HL-60/S4 treated with retinoic acid at 250 ng/mL for 4 days and 3 days (cell line): ENCODE measurements around the gene FNIP2.

Experiments used
- in situ Hi-C: fragments of 300-500 bp; cut with MboI; formaldehyde crosslinking; loops from 2 replicates; pipeline ENCODE4 v1.7.0; 2022; ENCODE audit warnings: low sequenced_read_pairs

Gene FNIP2

GRCh38 chr4:158760866-158761265 is 8.0 kb upstream of the FNIP2 start:
- in situ Hi-C loops = no loop called here

GRCh38 chr4:158762553-158762952 is 6.3 kb upstream of the FNIP2 start:
- in situ Hi-C loops = no loop called here

- in situ Hi-C loops = no loop called here
Measured at GRCh38 chr4:158763462-158763861, 5.4 kb upstream of the FNIP2 start.

DNA sequence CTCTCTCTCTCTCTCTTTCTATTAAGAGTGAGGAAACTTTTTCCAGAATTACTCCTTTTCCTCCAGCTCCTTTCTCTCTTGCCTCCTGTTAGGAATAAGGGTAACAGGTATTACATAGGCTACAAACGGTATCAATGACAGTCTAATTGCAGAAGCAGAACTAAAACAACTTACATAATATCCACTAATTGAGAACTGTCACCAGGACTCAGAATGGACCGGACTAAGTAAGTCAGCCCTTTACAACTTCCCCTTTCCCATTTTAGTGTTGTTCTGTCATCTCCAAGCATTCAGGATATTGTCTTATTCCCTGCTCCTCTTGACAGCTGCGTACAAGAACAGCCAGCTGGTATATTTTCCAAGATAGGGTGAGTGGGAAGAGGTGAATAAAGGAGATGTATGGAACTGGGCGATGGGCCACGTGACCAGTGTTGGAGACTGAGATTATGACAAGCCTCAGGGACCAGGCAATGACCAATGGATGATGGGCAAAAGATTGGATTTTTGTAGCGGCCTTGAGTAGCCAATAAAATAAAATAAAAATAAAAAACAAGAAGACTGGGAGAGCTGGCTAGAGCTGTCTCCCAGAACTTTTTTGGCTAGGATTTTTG is 2.3 kb upstream of the FNIP2 start:
- in situ Hi-C loops = no loop called here

GRCh38 chr4:158767451-158767850 is 1.4 kb upstream of the FNIP2 start:
- in situ Hi-C loops = no loop called here

GRCh38 chr4:158769175-158769921 is 522 bp downstream of the FNIP2 start:
- in situ Hi-C loops = no loop called here

- in situ Hi-C loops = no loop called here
Measured at GRCh38 chr4:158770671-158771070, 1.8 kb downstream of the FNIP2 start.

DNA sequence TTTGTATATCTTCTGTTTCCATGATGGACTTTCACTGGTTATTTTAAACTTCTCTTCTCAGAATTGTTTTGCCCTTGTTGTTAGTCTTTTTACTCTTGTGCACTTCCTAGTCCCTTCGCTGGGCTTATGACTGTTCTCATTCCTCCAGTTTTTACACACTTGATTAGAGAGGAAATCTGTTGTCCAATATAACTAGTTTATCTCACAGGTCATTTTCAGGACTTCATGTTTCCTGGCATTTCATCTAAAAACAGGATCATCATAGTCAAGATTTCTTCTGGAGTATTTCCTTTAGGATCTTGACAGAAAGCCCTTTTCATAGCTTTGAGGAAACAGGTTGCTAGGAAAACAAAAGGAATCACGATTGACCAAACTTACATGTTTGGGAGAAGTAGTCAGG is 3.0 kb downstream of the FNIP2 start:
- in situ Hi-C loops = no loop called here

- in situ Hi-C loops = no loop called here
Measured at GRCh38 chr4:158775091-158775651, 6.3 kb downstream of the FNIP2 start.

DNA sequence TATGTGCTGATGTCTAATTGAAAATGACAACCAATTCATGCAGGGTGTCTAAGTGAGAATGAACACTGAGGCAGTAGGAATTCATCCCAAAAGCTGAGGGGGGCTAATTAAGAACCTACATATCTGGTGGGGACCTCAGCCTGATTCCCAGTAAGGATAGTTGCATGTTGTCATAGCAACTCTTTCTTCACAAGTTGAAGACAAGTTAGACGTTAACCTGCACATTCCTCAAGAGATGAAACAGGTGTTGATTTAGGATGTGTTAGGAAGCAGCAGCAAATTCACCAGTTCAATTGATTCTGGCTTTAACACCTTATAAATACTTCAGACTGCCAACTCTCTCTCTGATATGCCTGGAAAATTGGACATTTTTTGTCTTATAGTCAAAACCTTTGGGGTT is 7.3 kb downstream of the FNIP2 start:
- in situ Hi-C loops = no loop called here

DNA sequence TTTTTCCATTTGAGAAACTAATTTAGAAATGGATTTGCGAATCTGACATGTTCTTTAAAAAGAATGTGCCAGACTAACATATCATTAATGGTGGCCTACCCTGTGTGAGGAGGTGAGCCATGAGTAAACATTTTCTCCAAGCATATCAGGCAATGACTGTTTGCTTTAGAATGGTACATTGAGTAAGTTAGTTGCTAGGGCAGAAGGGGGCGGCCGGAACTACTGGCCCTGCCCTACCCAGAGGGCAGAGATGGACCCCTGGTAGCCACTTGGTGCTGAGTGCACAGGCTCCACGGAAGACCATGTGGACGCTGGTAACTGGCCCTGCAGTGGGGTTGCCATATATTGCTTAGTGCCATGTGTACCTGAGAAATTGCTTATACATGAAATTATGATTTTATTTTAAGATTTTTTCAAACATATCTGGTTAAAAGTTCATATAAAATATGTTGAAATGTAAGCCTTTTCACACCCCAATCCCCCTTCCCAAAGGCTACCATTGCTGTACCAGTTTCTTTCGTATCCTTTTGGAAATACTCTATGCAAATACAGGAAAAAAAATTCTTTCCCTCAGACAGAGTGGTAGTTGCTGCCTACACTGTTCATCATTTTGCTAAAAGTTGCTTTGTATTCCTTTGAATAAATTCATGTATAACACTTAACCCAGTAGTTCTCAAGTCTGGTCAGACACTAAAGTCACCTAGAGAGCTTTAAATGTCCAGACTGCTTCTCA is 8.8 kb downstream of the FNIP2 start:
- in situ Hi-C loops = no loop called here

GRCh38 chr4:158778156-158778711 is 9.4 kb downstream of the FNIP2 start:
- in situ Hi-C loops = no loop called here

DNA sequence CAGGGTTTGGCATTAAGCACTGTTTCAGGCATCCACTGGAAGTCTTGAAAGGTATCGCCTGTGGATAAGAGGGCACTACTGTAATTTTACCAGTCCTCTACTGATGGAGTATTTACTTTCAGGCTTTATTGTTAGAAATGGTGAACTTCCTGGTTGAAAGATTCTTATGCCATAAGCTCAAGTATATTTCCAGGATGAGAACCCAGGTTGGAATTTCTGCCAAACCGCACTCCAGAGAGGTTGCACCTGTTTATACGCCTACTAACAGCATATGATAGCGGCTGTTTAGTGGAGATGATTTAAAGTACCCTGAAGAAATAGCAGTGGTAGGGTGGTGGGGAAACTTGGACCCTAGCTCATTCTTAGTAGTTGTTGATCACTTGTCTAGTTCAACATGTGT is 9.9 kb downstream of the FNIP2 start:
- in situ Hi-C loops = no loop called here

DNA sequence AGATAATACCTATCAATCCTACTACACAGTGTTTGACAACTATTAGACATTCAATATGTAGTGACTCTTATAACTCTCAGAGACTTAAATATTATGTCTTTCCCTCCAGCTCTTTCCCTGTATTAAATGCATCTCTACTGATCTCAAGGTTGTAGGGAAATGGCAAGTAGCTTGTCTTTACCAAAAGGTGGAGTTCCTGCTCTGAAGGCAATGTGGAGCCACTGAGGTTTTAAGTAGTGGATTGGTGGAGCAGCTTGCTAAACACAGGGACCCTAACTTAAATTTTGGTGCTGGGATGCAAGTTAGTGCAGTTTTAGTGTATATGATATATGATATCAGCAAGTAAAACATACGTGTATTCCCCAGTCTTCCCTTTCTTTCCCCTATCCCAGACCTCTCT is 13.1 kb downstream of the FNIP2 start:
- in situ Hi-C loops = no loop called here

DNA sequence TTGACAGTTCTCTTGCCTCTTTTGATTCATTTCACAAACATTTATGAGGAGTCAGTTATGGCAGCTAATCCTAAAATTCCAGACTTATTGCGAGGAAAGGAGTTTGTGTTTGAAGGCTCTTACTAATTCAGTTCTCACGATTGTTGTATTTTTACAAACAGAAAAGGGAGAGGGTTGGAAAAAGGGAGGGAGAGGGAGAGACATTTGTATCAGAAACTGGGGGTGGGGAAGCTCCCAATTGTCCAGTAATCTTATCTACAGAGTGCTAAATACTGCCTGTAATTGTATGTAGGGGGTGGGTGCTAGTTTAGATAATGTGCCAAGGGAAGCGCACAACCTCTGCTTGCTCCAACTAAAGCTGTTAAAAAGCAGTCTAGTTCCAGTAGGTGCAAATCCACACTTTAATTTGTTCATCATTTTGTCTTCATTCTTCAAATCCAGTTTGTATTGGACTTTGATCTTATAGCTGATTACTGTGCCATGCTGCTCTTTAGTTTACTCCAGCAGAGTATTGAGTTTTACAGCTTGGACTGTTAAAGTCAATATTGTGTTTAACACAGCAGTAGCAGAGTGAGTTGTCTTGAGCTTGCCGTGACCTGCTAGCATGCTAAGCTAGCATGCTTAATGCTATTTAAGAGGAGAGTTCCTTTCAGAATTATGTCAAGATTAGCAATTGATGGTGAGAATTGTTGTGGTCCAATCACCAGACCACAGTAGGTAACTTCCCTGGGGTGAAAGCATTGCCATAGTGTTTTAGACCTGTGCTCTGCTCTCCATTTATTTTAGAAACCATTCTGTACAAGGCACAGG is 13.9 kb downstream of the FNIP2 start:
- in situ Hi-C loops = no loop called here

- in situ Hi-C loops = no loop called here
Measured at GRCh38 chr4:158783785-158784184, 15.0 kb downstream of the FNIP2 start.

- in situ Hi-C loops = no loop called here
Measured at GRCh38 chr4:158785718-158786117, 16.9 kb downstream of the FNIP2 start.

GRCh38 chr4:158786121-158786601 is 17.3 kb downstream of the FNIP2 start:
- in situ Hi-C loops = no loop called here

DNA sequence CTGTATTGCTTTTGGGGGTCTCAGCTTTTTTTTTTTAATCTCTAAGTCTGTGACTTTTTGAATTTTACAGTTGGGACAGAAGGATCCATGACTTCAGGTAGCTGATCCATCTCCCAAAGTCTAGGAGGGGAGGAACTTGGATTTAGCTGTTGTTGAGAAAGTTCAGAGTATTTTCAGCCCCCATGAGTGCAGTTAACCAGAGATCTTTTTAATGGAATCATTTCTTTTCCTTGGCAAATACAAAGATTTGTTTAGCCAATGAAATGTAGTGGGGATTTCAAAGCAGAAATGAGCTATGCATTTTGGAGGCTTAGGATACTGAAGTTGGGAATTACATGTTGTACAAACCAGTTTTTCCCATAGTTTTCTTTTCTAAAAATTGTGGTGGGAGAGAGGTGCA is 18.1 kb downstream of the FNIP2 start:
- in situ Hi-C loops = no loop called here

GRCh38 chr4:158787709-158788475 is 19.1 kb downstream of the FNIP2 start:
- in situ Hi-C loops = no loop called here
